Activated CD4-positive, alpha-beta T cell treated with anti-CD3 and anti-CD28 coated beads for 36 hours (primary cell): Measurements from ENCODE around the gene RUNX2. TPM values are rescaled to one million over a fixed set of nuclear protein-coding genes. Genes with fewer than 3 reads are reported as not detected.

ENCODE experiments used
- ATAC-seq: fragments of 200-7000 bp; cut with Tn5 transposase; one replicate; pipeline ENCODE4 v1.10.0; 2021; ENCODE audit warnings: mild to moderate bottlenecking, moderate library complexity
- CTCF ChIA-PET: fragments of 350-600 bp; sonication (Branson Sonifier 250); formaldehyde crosslinking; loops from one replicate; lab custom pipeline; 2021; ENCODE audit warnings: antibody characterized with exemption; lab: Charles Lee
- POLR2A ChIA-PET: fragments of 350-600 bp; sonication (Branson Sonifier 250); formaldehyde crosslinking; loops from one replicate; lab custom pipeline; 2021; ENCODE audit warnings: antibody characterized with exemption, inconsistent platforms; lab: Charles Lee
- DNase-seq: peaks from one replicate; pipeline ENCODE4 v3.0.0-alpha.2; 2020
- H3K27ac Mint-ChIP-seq: one replicate; pipeline ENCODE4 v1.8.0; 2021; ENCODE audit warnings: mixed read lengths
- H3K27me3 Mint-ChIP-seq: one replicate; pipeline ENCODE4 v1.8.0; 2021; ENCODE audit warnings: mixed read lengths
- H3K36me3 Mint-ChIP-seq: one replicate; pipeline ENCODE4 v1.8.0; 2021; ENCODE audit warnings: low read depth, mixed read lengths
- H3K4me1 Mint-ChIP-seq: one replicate; pipeline ENCODE4 v1.8.0; 2021; ENCODE audit warnings: mixed read lengths
- H3K4me3 Mint-ChIP-seq: one replicate; pipeline ENCODE4 v1.8.0; 2021; ENCODE audit warnings: mild to moderate bottlenecking, moderate library complexity, mixed read lengths
- H3K9me3 Mint-ChIP-seq: one replicate; pipeline ENCODE4 v1.8.0; 2021; ENCODE audit warnings: low read depth, mixed read lengths
- intact Hi-C, 2 experiments: fragments of 100-400 bp; cut with DNase I in 1 of 2; cut with micrococcal nuclease in 1 of 2; formaldehyde crosslinking; loops; one replicate each; pipeline versions ENCODE4 v1.14.2 to v1.15.1; 2022 to 2024; cut with DNase I, micrococcal nuclease
- total RNA-seq, 2 experiments: library from RNA; stranded (reverse); gene quantifications; one replicate each; pipeline ENCODE4 v1.2.3, GENCODE V29; 2021

The RUNX2 gene
- total RNA-seq, 2 experiments from 2014 or later: 14.6 to 18.1 TPM

GRCh38 chr6:45423111-45423823, 95.1 kb downstream of the RUNX2 start:
- Mint-ChIP-seq H3K9me3 (no peaks in the 10 kb centered on the region), H3K36me3 (peaks cover 19% of the 10 kb centered on the region), H3K27me3 (peaks cover 11% of the 10 kb centered on the region), H3K4me1 (peaks cover 43% of the 10 kb centered on the region), H3K27ac (peak overlapping the region; percentile 93), H3K4me3 (peak overlapping the region; percentile 90)
- peak; percentile 62 for DNase-seq
- ChIA-PET CTCF (interaction anchor here (1.1 kb wide), 1 partner anchor 500 kb away, joined by 3 read pairs; no protein-coding TSS in a partner anchor), POLR2A (interaction anchor here (1.1 kb wide), 1 partner anchor 45 kb away, joined by 3 read pairs; no protein-coding TSS in a partner anchor)
- intact Hi-C loops: loop anchor here (2.0 to 5.0 kb wide), 9 partner anchors 14 to 781 kb away; no protein-coding TSS in a partner anchor
- ATAC-seq: peak; percentile 10

- H3K27me3 Mint-ChIP-seq: peaks cover 9% of the 10 kb centered on the region
- peak overlapping the region; percentile 90 for H3K4me3 Mint-ChIP-seq
- peak overlapping the region; percentile 83 for H3K27ac Mint-ChIP-seq
- DNase-seq: peak; percentile 50
- no peaks in the 10 kb centered on the region for H3K9me3 Mint-ChIP-seq
- intact Hi-C loops: loop anchor here (1.0 to 5.0 kb wide), 11 partner anchors 12 to 782 kb away; no protein-coding TSS in a partner anchor
- CTCF ChIA-PET: interaction anchor here (1.1 kb wide), 1 partner anchor 239 kb away, joined by 3 read pairs; no protein-coding TSS in a partner anchor
- POLR2A ChIA-PET: interaction anchor here (1.1 kb wide), 1 partner anchor 46 kb away, joined by 3 read pairs; no protein-coding TSS in a partner anchor
- ATAC-seq: no peak
- peaks cover 48% of the 10 kb centered on the region for H3K4me1 Mint-ChIP-seq
- H3K36me3 Mint-ChIP-seq: peaks cover 22% of the 10 kb centered on the region
Observed at GRCh38 chr6:45423824-45424450, 95.8 kb downstream of the RUNX2 start.

GRCh38 chr6:45424451-45424861, 96.3 kb downstream of the RUNX2 start:
- peaks cover 50% of the 10 kb centered on the region for H3K4me1 Mint-ChIP-seq
- H3K9me3 Mint-ChIP-seq: no peaks in the 10 kb centered on the region
- ATAC-seq: no peak
- H3K36me3 Mint-ChIP-seq: peaks cover 27% of the 10 kb centered on the region
- H3K27me3 Mint-ChIP-seq: peaks cover 6% of the 10 kb centered on the region
- CTCF ChIA-PET: interaction anchor here (1.1 kb wide), 1 partner anchor 239 kb away, joined by 3 read pairs; no protein-coding TSS in a partner anchor
- H3K4me3 Mint-ChIP-seq: peak overlapping the region; percentile 90
- POLR2A ChIA-PET: interaction anchor here (0.6 to 1.1 kb wide), 2 partner anchors 46 to 56 kb away, joined by 3 read pairs; no protein-coding TSS in a partner anchor
- intact Hi-C loops: loop anchor here (1.0 to 5.0 kb wide), 8 partner anchors 12 to 782 kb away; no protein-coding TSS in a partner anchor
- peak overlapping the region; percentile 83 for H3K27ac Mint-ChIP-seq
- peak; percentile 60 for DNase-seq

GRCh38 chr6:45426251-45426650, 98.1 kb downstream of the RUNX2 start:
- Mint-ChIP-seq H3K27me3 (peaks cover 4% of the 10 kb centered on the region), H3K4me1 (peaks cover 47% of the 10 kb centered on the region), H3K36me3 (peaks cover 32% of the 10 kb centered on the region), H3K4me3 (peak overlapping the region; percentile 32), H3K27ac (peak overlapping the region; percentile 63), H3K9me3 (no peaks in the 10 kb centered on the region)
- DNase-seq (no peak), ATAC-seq (no peak)
- intact Hi-C loops: no loop called here
- CTCF ChIA-PET: interaction anchor here (0.7 to 1.6 kb wide), 4 partner anchors 11 to 70 kb away, joined by 3 to 4 read pairs (median 3); no protein-coding TSS in a partner anchor
- POLR2A ChIA-PET: no interaction called here

GRCh38 chr6:45427726-45428125, 99.6 kb downstream of the RUNX2 start:
- H3K4me3 Mint-ChIP-seq: no peak overlapping the region
- ChIA-PET POLR2A (no interaction called here), CTCF (no interaction called here)
- peaks cover 57% of the 10 kb centered on the region for H3K4me1 Mint-ChIP-seq
- H3K36me3 Mint-ChIP-seq: peaks cover 36% of the 10 kb centered on the region
- intact Hi-C loops: no loop called here
- DNase-seq (no peak), ATAC-seq (no peak)
- peaks cover 2% of the 10 kb centered on the region for H3K27me3 Mint-ChIP-seq
- no peaks in the 10 kb centered on the region for H3K9me3 Mint-ChIP-seq
- H3K27ac Mint-ChIP-seq: peak overlapping the region; percentile 37

GRCh38 chr6:45428727-45429126, 100.6 kb downstream of the RUNX2 start:
- DNase-seq: no peak
- Mint-ChIP-seq H3K36me3 (peaks cover 36% of the 10 kb centered on the region), H3K4me3 (no peak overlapping the region), H3K27ac (peak overlapping the region; percentile 53), H3K9me3 (no peaks in the 10 kb centered on the region), H3K4me1 (peaks cover 65% of the 10 kb centered on the region), H3K27me3 (peaks cover 2% of the 10 kb centered on the region)
- intact Hi-C loops: no loop called here
- ChIA-PET POLR2A (no interaction called here), CTCF (interaction anchor here (0.6 kb wide), 1 partner anchor 313 kb away, joined by 5 read pairs; no protein-coding TSS in a partner anchor)
- ATAC-seq: no peak

GRCh38 chr6:45430590-45431202, 102.6 kb downstream of the RUNX2 start:
- Mint-ChIP-seq H3K27me3 (no peaks in the 10 kb centered on the region), H3K36me3 (peaks cover 37% of the 10 kb centered on the region), H3K9me3 (no peaks in the 10 kb centered on the region), H3K27ac (peak overlapping the region; percentile 61), H3K4me1 (peaks cover 60% of the 10 kb centered on the region), H3K4me3 (peak overlapping the region; percentile 59)
- ATAC-seq (peak; percentile 43), DNase-seq (no peak)
- POLR2A ChIA-PET: no interaction called here
- intact Hi-C loops: loop anchor here in 1 of 2 experiments (5.0 kb wide), 1 partner anchor 402 kb away; no protein-coding TSS in a partner anchor
- CTCF ChIA-PET: interaction anchor here (0.6 to 1.8 kb wide), 2 partner anchors 221 to 305 kb away, joined by 3 read pairs; no protein-coding TSS in a partner anchor

- Mint-ChIP-seq H3K36me3 (peaks cover 35% of the 10 kb centered on the region), H3K9me3 (no peaks in the 10 kb centered on the region), H3K27me3 (no peaks in the 10 kb centered on the region), H3K4me1 (peaks cover 66% of the 10 kb centered on the region), H3K27ac (peak overlapping the region; percentile 61), H3K4me3 (peak overlapping the region; percentile 59)
- POLR2A ChIA-PET: no interaction called here
- DNase-seq (no peak), ATAC-seq (no peak)
- intact Hi-C loops: loop anchor here in 1 of 2 experiments (5.0 kb wide), 1 partner anchor 401 kb away; no protein-coding TSS in a partner anchor
- CTCF ChIA-PET: interaction anchor here (0.6 to 1.8 kb wide), 2 partner anchors 220 to 304 kb away, joined by 3 read pairs; no protein-coding TSS in a partner anchor
Observed at GRCh38 chr6:45431317-45432065, 103.4 kb downstream of the RUNX2 start.

GRCh38 chr6:45432977-45433376, 104.8 kb downstream of the RUNX2 start:
- Mint-ChIP-seq H3K4me1 (peaks cover 76% of the 10 kb centered on the region), H3K4me3 (peak overlapping the region; percentile 44), H3K9me3 (no peaks in the 10 kb centered on the region), H3K27ac (no peak overlapping the region), H3K27me3 (peaks cover 2% of the 10 kb centered on the region), H3K36me3 (peaks cover 48% of the 10 kb centered on the region)
- DNase-seq (no peak), ATAC-seq (no peak)
- intact Hi-C loops: loop anchor here in 1 of 2 experiments (5.0 kb wide), 1 partner anchor 399 kb away; no protein-coding TSS in a partner anchor
- ChIA-PET POLR2A (no interaction called here), CTCF (no interaction called here)
